Activated CD8-positive, alpha-beta memory T cell treated with anti-CD3 and anti-CD28 coated beads for 48 hours (primary cell): ENCODE results near the gene JAKMIP1.

ENCODE experiments used
- DNase-seq, 3 experiments: peaks; one replicate each; pipeline ENCODE4 v3.0.0-alpha.2; 2020; ENCODE audit warnings: low read depth in 2 of 3, low spot score in 2 of 3

JAKMIP1 gene

DNA sequence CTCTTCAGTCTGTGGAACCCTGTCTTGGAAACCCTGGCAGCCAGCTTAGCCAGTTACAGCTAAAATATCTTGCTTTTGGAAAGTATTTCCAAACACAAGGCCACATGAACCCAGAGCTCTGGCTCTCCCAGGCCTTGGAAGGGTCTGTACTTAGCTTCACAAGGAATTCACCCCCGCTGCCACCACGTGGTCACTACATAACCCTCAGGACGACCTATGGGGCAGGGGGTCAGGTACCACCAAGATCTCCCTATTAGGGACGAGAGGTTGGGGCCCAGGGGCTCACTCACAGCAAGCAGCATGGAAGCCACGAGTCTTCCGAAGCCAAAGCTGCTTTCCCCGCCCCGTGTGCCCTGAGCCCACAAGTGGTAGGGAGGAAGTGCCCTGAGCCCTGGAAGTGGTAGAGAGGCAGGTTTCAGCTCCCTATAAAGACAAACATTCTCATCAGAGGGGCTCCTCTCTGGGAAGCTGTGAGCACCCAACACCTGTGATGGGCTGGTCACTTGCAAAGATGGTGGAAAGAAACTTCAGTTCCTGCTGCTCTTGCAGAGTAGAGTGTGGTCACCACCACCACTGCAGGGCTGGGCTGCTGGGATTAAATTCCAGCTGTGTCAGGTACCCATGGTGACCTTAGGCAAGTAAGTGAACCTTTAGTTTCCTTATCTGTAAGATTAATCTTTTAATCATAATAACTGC lies 4.7 kb upstream of the JAKMIP1 start:
- no peak for DNase-seq

DNA sequence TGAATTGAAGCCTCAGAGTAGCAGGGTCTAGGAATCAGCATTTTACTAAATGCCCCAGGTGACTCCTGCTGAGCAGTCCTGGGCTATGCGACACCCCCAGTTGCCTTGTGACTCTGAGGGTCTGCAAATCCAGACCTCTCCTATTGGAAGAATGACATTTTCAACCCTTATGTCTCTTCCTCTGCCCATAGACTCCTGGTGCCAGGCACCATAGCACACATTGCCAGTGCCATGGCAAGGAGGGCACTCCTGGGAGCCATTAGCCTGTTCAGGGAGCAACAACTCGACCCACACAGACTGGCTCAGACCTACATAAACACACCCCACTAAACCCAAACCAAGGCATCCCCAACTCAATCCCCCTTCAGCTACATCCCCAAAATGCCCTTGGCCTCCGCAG lies 3.7 kb upstream of the JAKMIP1 start:
- no peak for DNase-seq

DNA sequence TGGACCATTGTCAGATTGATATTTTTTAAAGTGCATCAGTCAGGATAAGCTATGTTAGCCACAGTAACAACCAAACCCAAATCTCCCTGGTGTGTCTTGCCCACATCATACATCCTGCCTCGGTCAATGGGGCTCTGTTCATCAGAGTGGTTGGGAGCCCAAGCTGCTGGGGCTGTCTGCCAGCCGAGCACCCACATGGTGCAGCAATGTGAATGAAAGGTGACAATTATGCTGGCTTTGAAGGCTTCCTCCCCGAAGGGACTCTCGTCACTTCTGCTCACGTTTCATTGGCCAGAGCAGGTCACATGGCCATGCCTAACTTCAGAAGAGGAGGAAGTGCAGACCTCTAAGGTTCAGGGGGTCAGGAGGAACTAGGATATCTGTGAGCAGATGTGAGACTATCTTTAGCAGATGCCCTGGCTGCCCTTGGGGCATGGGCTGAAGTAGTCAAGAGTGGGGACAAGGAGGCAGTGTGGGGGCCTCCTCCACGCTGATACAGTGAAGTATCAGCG lies 1.3 kb upstream of the JAKMIP1 start:
- no peak for DNase-seq

DNA sequence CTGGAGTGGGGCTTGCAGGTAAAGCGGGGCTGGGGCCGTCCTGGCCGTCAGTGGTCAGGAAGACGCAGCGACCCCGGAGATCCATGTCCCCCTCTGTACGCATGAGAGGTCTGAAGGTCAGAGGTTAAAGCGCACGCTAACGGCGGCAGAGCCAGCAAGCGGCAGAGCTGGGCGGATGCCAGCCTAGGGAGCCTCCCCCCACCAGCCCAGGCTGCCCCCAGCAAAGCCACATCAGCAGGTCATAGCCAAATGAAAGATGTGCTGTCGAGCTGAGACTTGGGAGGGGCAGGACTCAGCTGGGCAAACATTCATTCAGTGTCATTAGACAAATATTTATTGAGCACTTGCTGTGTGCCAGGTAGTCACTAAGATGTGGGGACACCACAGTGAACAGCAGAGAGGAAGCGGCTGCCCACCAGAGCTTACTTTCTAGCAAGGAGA lies 593 bp upstream of the JAKMIP1 start:
- DNase-seq: no peak

DNA sequence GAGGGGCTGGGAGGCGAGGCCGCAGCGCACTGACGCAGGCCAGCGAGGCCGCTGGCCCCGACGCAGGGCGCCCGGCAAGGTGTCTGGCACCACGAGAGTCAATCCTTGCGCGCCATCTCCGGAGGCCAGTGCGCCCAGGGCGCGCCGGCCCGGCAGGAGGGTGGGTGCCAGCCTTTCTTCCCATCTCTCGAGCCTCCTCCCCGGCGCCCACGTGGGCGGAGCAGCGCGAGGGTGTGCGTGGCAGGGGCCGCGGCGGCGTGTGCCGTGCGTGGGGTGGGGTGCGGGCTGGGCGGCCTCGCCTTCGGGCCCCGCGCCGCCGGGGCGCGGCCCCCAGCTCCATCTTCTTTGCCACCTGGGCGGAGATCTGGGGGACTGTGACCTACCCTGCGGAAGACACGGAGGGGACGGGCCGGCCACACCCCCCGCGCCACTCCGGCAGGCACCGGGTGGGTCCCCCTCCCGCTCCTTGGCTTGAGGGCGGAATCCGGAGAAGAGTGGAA lies 877 bp downstream of the JAKMIP1 start:
- DNase-seq: peak in 1 of 3 experiments; percentile 36

DNA sequence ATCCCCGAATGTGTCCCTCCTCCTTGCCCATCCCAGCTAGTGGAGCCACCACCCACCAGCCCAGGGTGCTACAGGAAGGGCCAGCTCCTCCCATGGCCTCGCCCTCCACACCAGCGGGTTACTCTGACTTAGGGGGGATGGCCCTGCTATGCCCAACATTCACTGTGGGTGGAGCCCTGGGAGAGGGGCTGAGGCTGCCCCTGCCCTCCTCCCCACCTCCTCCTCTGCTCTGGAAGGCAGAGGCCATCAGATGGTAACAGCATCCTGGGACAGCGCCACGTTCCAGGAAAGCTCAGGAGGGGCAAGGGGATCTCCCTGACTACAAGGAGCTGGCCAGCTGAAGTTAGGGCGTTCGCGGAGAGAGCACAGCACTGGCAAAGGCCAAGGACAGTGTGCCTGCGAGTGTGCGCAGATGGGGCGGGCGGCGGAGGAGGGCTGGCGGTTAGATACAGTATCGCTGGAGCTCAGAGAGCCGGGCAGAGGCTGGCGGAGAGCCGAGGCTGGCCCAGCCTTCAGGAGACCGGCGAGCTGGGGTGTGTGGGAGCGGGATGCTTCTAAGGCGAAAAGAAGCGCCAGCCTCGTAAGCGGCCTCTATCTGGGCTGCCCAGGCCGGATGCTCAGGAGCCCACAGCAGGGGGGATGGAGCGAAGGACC lies 1.5 kb downstream of the JAKMIP1 start:
- peak in 1 of 3 experiments; percentile 24 for DNase-seq

DNA sequence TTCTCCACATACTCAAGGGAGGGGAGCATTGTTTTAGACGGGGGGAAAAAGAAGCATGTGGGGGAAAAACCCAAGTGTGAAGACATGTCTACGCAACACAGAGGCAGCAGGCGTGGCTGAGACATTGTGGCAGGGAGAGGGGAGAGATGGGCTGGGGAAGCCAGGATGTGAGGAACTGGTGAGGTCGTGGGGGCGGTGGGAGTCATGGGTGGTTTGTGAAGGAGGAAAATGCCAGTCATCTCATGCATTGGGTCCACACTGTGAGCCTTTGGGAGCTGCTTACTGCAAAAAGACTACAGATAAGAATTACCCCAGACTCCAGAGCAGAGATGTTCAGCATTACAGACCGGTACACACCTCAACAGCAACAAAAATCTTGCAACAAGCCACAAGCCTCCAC lies 2.1 kb downstream of the JAKMIP1 start:
- peak in 2 of 3 experiments; percentile 49 to 61 for DNase-seq

DNA sequence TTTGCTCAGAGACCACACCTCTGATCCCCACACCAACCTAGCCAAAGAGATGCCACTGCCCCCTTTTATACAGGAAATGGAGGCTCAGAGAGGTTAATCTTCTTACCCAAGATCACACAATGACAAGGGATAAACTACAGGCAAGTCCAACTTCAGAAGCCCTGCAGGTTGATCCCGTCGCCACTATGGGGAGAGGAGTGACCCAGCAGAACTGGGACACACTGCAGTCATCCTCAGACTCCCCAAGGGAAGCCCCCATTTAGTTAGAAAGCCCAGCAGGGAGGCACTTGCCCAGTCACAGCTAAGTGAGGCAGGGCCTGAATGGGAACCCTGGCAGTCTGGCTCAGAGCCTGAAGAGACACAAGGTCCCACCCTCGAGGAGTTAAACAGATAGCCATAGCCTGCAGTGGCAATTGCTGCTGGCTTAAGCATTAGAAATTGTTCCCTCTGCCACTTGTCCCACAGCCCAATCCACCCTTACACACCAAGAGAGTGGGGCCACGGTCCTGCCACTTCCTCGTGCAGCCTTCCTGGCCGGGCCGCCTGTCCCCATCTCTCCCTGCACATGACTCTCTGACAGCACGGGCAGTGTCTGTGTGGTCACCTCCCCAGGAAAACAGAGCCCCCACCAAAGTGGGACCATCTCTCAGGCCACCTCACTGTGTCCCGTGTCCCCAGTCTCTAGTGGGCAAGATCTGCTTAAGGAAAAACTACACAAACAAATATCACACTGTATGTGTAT lies 2.7 kb downstream of the JAKMIP1 start:
- DNase-seq: no peak

DNA sequence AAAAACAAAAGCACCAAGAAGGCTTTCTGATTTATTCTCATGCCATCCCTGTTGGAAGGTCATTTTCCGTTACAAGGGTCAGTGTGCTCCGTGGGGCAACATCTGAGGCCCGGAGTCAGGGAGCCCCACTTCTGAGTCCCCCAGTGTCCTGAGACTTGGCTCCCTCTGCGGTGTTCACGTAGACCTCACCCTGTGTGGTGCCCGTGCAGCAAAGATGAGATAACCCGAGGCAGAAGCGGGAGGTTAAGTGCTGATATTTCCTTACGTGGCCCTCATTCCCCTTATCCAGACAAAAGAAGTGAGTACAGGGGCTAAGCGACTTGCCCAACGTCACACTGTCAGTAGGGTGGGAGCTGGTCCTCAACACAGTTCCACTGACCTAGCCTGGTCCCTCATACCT lies 3.5 kb downstream of the JAKMIP1 start:
- no peak for DNase-seq

DNA sequence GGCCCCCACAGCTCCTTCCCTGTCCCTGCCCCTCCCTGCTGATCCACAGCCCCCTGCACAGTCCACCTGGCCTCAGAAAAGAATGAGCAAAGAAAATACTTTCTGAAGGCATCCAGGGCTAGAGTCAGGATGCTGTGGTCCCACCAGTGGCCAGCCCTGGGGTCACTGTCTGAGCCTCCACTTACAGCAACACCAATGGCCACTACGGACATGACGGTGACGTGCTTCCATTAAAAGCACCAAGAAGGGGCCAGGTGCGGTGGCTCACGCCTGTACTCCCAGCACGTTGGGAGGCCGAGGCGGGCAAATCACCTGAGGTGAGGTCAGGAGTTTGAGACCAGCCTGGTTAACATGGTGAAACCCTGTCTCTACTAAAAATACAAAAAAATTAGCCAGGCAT lies 4.0 kb downstream of the JAKMIP1 start:
- DNase-seq: no peak

DNA sequence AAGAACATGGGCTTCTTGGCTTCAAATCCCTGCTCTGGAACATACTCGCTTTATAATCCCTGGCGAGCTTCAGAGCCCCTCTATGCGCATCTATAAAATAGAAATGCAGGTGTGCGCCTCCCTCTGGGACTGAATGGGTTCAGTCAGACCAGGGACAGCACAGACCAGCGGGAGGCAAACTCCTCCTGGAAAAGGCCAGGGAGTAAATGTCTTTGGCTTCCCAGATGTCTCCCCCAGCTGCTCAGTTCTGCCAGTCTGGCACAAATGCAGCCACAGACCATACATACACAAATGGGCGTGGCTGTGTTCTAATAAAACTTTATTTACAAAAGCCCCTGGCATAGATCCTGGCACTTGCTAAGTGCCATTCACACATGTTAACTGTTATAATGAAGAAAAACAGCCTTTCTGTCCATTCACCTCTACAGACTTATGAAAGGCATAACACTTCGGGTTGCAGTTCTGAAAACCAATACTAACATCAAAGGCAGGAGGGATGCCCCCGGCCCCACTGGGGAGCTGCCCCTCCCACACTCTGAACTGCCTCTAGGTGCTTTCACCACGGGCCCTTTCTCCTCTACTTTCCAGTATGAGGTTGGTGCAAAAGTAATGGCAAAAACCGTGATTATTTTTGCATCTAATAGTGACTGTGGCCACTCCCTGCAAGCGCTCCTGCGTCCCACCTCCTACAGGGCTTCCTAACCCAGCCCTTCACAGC lies 4.6 kb downstream of the JAKMIP1 start:
- no peak for DNase-seq

DNA sequence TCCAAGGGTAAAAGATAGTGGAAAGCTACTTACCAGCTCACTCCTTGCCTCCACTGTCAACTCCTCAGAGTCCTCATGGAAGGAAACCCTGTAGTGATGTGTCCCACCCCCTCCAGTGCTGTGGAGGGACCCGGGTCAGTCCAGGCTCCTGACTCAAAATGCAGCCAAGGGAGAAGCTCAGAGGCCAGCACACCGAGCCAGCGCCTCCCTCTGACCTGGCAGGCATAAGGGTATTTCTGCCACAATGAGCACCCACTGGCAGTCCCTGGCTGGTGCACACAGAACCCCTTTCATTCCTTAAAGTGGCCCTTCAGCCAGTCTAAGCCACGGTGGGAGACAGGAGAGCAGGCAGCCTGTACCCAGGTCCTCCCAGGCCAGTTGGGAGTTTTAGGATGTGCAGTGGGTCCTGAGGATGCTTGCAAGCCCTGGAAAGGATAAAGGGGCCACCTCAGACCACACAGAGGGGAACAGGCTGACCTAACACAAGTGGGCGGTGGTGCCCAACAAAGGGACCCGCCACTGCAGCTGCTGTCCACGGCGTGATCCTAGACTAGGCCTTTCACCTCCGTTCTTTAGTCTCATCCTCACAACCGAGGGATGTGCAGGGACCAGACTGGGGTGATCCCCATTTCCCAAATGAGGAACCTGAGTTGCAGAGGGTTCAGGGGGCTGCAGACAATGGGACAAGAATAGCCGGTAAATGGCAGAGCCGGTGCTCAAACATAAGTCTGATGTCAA lies 5.7 kb downstream of the JAKMIP1 start:
- no peak for DNase-seq

DNA sequence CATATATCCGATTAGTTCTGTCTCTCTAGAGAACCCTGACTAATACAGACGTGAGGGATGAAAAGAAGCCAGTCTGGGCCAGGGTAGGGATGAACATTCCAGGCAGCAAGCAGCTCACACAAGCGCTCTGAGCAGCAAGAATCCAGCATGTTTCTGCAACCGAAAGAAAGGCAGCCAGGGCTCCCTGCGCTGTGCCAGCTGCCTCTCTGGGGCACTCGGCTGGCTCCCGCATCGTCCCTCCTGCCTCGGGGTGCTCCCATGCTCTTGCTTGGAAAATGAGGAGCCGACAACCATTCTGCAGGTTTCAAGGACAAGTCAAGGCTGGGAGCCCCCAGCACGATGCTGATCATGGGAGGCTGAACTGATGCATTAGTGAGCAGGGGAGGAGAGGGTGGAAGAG lies 7.0 kb downstream of the JAKMIP1 start:
- DNase-seq: no peak

DNA sequence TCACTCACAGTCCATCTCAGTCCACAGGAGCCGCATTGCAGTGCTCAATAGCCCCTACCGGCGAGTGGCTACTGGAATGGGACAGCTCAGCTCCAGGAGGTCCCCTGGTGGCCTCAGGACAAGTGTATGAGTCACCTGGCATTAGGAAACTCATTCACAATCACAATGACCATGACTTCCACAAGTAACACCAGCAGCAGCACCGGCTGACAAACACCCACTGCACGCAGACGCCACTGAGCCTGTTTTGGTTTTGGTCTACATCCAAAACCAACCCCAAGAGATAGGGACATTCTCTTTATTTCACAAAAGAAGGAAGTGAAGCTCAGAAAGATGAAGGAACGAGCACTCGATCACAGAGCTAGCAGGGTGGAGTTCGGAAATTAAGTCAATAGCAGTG lies 8.1 kb downstream of the JAKMIP1 start:
- DNase-seq: no peak

DNA sequence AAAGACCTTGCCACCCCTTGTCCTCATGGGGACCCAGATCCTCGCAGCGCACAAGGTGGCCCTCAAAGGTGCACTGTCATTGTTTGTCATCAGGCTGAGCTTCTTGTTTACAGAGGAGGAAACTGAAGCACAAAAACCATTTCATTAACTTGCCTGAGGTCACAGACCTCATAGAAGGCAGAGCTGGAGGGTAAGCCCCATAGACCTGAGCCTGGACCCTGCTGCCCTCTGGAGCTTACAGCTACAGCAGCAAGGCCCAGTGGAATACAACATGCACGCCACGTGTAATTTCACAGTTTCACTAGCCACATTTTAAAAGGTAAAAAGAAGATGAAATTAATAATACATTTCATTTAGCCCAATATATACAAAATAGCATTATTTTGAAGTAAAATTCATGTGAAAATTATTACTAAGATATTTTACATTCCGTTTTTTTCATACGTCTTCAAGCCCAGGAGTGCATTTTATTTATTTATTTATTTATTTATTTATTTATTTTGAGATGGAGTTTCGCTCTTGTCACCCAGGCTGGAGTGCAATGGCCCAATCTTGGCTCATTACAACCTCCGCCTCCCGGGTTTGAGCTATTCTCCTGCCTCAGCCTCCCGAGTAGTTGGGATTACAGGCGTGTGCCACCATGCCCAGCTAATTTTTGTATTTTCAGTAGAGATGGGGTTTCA lies 8.8 kb downstream of the JAKMIP1 start:
- no peak for DNase-seq

DNA sequence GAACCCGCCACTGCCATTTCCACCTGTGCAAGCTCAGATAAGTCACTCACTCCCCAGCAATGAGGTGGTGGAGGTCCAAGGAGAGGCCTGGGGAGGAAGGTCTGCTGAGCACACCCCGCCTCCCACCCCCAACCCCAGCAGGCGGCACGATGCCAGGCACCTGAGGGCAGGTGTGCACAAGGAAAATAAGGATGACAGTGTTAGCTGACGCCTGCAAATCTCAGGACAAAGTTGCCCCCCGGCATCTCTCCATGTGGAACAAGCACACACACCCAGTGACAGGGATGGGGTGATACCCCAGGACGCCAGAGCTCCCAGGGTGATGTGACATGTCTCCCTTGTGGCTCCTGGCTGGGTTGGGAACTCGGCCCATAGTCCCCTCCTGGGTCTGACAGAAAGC lies 9.9 kb downstream of the JAKMIP1 start:
- DNase-seq: no peak

DNA sequence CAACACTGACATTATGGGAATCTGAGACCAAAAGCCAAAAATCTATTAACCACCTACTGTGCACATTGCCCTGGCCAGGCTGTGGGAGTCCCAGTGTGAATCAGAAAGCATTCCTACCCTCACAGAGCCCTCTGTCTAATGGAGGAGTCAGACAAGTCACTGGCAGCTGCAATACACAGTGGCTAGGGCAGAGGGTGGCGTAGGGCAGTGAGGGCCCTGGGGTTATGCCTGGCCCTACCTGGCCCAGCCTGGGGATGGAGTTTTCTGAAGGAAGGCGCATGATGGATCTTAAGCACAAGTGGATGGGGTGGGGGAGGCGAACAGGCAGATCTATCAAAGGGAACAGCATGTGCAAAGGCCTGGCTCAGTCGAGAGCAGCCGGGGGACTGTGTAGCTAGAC lies 10.8 kb downstream of the JAKMIP1 start:
- DNase-seq: no peak

DNA sequence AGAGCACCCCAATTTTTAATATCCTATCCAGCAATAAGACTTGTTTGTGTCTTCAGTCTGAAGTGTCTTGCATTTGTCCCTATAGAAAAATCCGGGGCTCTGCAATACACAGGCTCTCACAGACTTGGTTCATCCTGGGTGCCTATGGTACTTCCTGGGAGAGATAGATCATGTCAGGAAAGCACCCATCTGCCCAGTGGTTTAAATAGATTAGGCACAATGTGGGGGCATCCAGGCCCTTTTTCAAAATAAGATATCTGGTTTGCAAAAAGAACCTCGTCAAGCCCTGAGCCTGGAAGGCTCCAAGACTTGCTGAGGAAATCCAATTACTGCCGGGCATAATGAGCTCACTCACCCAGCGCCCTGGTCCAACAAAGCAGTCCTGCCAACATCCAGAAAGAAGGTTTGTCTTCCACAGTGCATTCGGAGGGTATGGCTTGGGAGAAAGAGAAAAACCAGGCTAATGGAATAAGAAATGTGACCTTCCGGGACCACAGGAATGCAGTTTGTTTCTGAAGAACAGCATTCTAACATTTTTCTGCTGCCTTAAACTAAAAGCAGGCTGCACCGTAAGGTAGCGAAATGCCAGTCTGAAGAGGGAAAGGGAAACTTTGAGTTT lies 11.6 kb downstream of the JAKMIP1 start:
- DNase-seq: no peak

DNA sequence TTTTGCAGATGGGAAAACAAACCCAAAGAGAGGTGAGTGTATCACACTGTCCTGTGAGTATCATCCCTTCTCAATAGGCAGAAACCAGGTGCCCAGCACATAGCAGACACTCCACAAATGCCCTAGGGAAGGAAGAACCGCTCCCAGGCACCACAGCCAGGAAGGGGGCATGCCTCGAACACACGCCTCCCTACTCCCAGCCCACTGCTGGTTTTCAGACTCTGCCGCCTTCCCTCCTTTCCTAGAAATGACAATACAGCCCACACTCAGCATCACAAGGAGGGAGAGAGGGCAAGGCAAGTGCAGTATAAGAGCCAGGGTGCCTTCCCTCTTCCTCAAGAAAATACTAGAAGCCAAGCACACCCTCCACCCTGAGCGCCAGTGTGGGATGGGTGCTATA lies 16.2 kb downstream of the JAKMIP1 start:
- no peak for DNase-seq

DNA sequence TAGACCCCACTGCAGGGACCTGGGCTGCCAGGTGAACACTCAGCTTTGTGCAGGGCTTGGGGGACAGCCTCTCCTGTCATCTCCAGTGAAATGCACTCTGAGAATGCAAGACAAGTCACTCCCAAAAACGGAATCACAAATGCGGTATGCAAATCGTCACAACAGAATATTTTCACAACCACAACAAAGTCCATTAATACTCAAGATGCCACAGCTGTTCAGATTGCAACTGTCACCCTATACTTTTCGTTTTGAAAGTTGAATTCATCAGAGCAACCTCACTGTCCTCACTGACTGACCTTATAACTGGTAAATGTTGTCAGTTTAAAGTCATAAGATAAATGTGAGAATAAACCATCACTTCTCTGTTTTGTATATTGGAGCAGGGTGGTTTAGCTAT lies 16.6 kb downstream of the JAKMIP1 start:
- no peak for DNase-seq
